ENCODE data around the gene SLC29A3. TPM values are rescaled to one million over a fixed set of nuclear protein-coding genes. Genes with fewer than 3 reads are reported as not detected.

The SLC29A3 gene
- polyA plus RNA-seq, 3 donors = 9.7 to 28.4 (median 16.6) TPM

- Mint-ChIP-seq H3K4me1 (peaks cover 53% of the 10 kb centered on the region), H3K36me3 (peaks cover 70 to 81% of the 10 kb centered on the region in 2 donors), H3K27me3 (ENCODE audit: low read depth in 3 of 3) (peaks cover 0 to 2% (median 1%) of the 10 kb centered on the region in 3 donors), H3K4me3 (no peak overlapping the region), H3K9me3 (peaks cover 0 to 4% (median 0%) of the 10 kb centered on the region in 7 donors), H3K27ac (no peak overlapping the region)
- Histone ChIP-seq H3K27ac (ENCODE audit: low read depth in 1 of 2, low read length in 2 of 2) (no peak overlapping the region), H3K79me2 (ENCODE audit: insufficient read depth, low read length) (no peaks in the 10 kb centered on the region), H4K20me1 (ENCODE audit: insufficient read depth, low read length) (no peaks in the 10 kb centered on the region), H3K9me3 (replicated peaks in 1 of 2; ENCODE audit: control insufficient read depth in 1 of 2, insufficient read depth in 1 of 2, low read length in 2 of 2) (no peaks in the 10 kb centered on the region), H3K4me3 (replicated peaks in 1 of 3; ENCODE audit: low read depth in 2 of 3, low read length in 3 of 3) (no peak overlapping the region), H3K27me3 (ENCODE audit: control insufficient read depth in 2 of 2, insufficient read depth in 2 of 2, low read length in 2 of 2) (no peaks in the 10 kb centered on the region), H2AFZ (ENCODE audit: insufficient read depth, low read depth, low read length, poor library complexity, severe bottlenecking) (no peak overlapping the region), H3K4me2 (replicated peaks; ENCODE audit: extremely low read depth, low read length, poor library complexity, severe bottlenecking) (no peak overlapping the region), H3K9ac (ENCODE audit: insufficient read depth, low read length, poor library complexity, severe bottlenecking) (no peak overlapping the region), H3K4me1 (ENCODE audit: control insufficient read depth in 1 of 2, insufficient read depth in 2 of 2, low read length in 2 of 2) (peaks cover 57% of the 10 kb centered on the region in 2 donors), H3K36me3 (replicated peaks in 1 of 2; ENCODE audit: control insufficient read depth in 1 of 2, insufficient read depth in 2 of 2, low read length in 2 of 2) (peaks cover 50 to 73% of the 10 kb centered on the region in 2 donors)
- over 99% methylated on average over 12 of the region's 12 CpGs for WGBS (ENCODE audit: insufficient coverage)
- intact Hi-C loops (cut with micrococcal nuclease) = no loop called here
- TF ChIP-seq CTCF (IDR thresholded peaks at IDR 0.05) = no peak
- DNase-seq = no peak
These were observed 36.8 kb downstream of the SLC29A3 start for GRCh38 chr10:71355886-71356285.

GRCh38 chr10:71357792-71358265 is 38.8 kb downstream of the SLC29A3 start:
- H3K27me3 ChIP-seq (ENCODE audit: control insufficient read depth in 2 of 2, insufficient read depth in 2 of 2, low read length in 2 of 2) = no peaks in the 10 kb centered on the region
- no peak for TF ChIP-seq CTCF (IDR thresholded peaks at IDR 0.05)
- DNase-seq = peak in 1 of 3 donors; percentile 31
- H3K9ac ChIP-seq (ENCODE audit: insufficient read depth, low read length, poor library complexity, severe bottlenecking) = no peak overlapping the region
- no peak overlapping the region for H3K4me3 ChIP-seq (replicated peaks in 1 of 3; ENCODE audit: low read depth in 2 of 3, low read length in 3 of 3)
- H3K36me3 ChIP-seq (replicated peaks in 1 of 2; ENCODE audit: control insufficient read depth in 1 of 2, insufficient read depth in 2 of 2, low read length in 2 of 2) = peaks cover 48 to 69% of the 10 kb centered on the region in 2 donors
- 77% methylated on average over 4 of the region's 7 CpGs for WGBS (ENCODE audit: insufficient coverage)
- Mint-ChIP-seq H3K27me3 (ENCODE audit: low read depth in 3 of 3) (peaks cover 0 to 2% (median 1%) of the 10 kb centered on the region in 3 donors), H3K4me1 (peaks cover 38% of the 10 kb centered on the region), H3K36me3 (peaks cover 66 to 80% of the 10 kb centered on the region in 2 donors), H3K27ac (peak overlapping the region in 6 of 7 donors; percentile 35 to 98 (median 95)), H3K4me3 (no peak overlapping the region), H3K9me3 (peaks cover 0 to 4% (median 0%) of the 10 kb centered on the region in 7 donors)
- no peaks in the 10 kb centered on the region for H3K9me3 ChIP-seq (replicated peaks in 1 of 2; ENCODE audit: control insufficient read depth in 1 of 2, insufficient read depth in 1 of 2, low read length in 2 of 2)
- H3K27ac ChIP-seq (ENCODE audit: low read depth in 1 of 2, low read length in 2 of 2) = peak overlapping the region in 1 of 2 donors; percentile 90
- intact Hi-C loops (cut with micrococcal nuclease) = loop anchor here in 1 of 2 donors (2.0 kb wide), 1 partner anchor 15 kb away; no protein-coding TSS in a partner anchor
- no peak overlapping the region for H3K4me2 ChIP-seq (replicated peaks; ENCODE audit: extremely low read depth, low read length, poor library complexity, severe bottlenecking)
- no peaks in the 10 kb centered on the region for H3K79me2 ChIP-seq (ENCODE audit: insufficient read depth, low read length)
- H3K4me1 ChIP-seq (ENCODE audit: control insufficient read depth in 1 of 2, insufficient read depth in 2 of 2, low read length in 2 of 2) = peaks cover 38 to 40% of the 10 kb centered on the region in 2 donors
- H4K20me1 ChIP-seq (ENCODE audit: insufficient read depth, low read length) = no peaks in the 10 kb centered on the region
- H2AFZ ChIP-seq (ENCODE audit: insufficient read depth, low read depth, low read length, poor library complexity, severe bottlenecking) = no peak overlapping the region

Data from CD14-positive monocyte (primary cell).